ENCODE measurements around the gene LINS1.

LINS1 gene

GRCh38 chr15:100602064-100602822 lies at the start of gene LINS1, which contains the start of gene ASB7:
Gene LINS1, minus strand, starts transcription at chr15:100602184. Its CDS starts 21,342 bp downstream, at chr15:100580842.
Gene ASB7, plus strand, starts transcription at chr15:100602589. Its CDS starts 9,628 bp downstream, at chr15:100612217.
- Mint-ChIP-seq H3K36me3 (peaks cover 56% of the 10 kb centered on the region), H3K4me3 (no peak within 1 kb of the TSS), H3K4me1 (peaks cover 41% of the 10 kb centered on the region), H3K9me3 (no peaks in the 10 kb centered on the region), H3K27ac (no peak within 1 kb of the TSS)
- ATAC-seq (peak; percentile 90), DNase-seq (ENCODE audit: low spot score in 2 of 2) (peak; percentile 94 to 99)

GRCh38 chr15:100651253-100651652 lies 49.3 kb upstream of the LINS1 start:
- no peaks in the 10 kb centered on the region for H3K4me1 Mint-ChIP-seq
- DNase-seq (ENCODE audit: low spot score in 2 of 2) (no peak), ATAC-seq (no peak)
- peaks cover 42% of the 10 kb centered on the region for H3K36me3 Mint-ChIP-seq
- no peaks in the 10 kb centered on the region for H3K9me3 Mint-ChIP-seq
- H3K27ac Mint-ChIP-seq: no peak overlapping the region
- no peak overlapping the region for H3K4me3 Mint-ChIP-seq

GRCh38 chr15:100650685-100651084 lies 48.7 kb upstream of the LINS1 start:
- DNase-seq (ENCODE audit: low spot score in 2 of 2) (no peak), ATAC-seq (no peak)
- Mint-ChIP-seq H3K4me1 (peaks cover 4% of the 10 kb centered on the region), H3K9me3 (no peaks in the 10 kb centered on the region), H3K36me3 (peaks cover 42% of the 10 kb centered on the region), H3K27ac (no peak overlapping the region), H3K4me3 (no peak overlapping the region)

- H3K36me3 Mint-ChIP-seq: peaks cover 42% of the 10 kb centered on the region
- H3K4me3 Mint-ChIP-seq: no peak overlapping the region
- H3K27ac Mint-ChIP-seq: no peak overlapping the region
- no peaks in the 10 kb centered on the region for H3K9me3 Mint-ChIP-seq
- no peak for DNase-seq (ENCODE audit: low spot score in 2 of 2)
- no peak for ATAC-seq
- peaks cover 8% of the 10 kb centered on the region for H3K4me1 Mint-ChIP-seq
Observed at GRCh38 chr15:100648951-100649350, 47.0 kb upstream of the LINS1 start.

GRCh38 chr15:100645671-100646070 lies 43.7 kb upstream of the LINS1 start:
- H3K4me1 Mint-ChIP-seq: peaks cover 31% of the 10 kb centered on the region
- H3K4me3 Mint-ChIP-seq: no peak overlapping the region
- DNase-seq (ENCODE audit: low spot score in 2 of 2): no peak
- H3K36me3 Mint-ChIP-seq: peaks cover 27% of the 10 kb centered on the region
- no peak overlapping the region for H3K27ac Mint-ChIP-seq
- ATAC-seq: no peak
- no peaks in the 10 kb centered on the region for H3K9me3 Mint-ChIP-seq

GRCh38 chr15:100642950-100643338 lies 41.0 kb upstream of the LINS1 start:
- peaks cover 50% of the 10 kb centered on the region for H3K4me1 Mint-ChIP-seq
- ATAC-seq: no peak

GRCh38 chr15:100642213-100642949 lies 40.4 kb upstream of the LINS1 start:
- no peaks in the 10 kb centered on the region for H3K9me3 Mint-ChIP-seq
- DNase-seq (ENCODE audit: low spot score in 2 of 2) (no peak), ATAC-seq (no peak)
- peak overlapping the region; percentile 18 for H3K27ac Mint-ChIP-seq
- H3K4me3 Mint-ChIP-seq: no peak overlapping the region
- peaks cover 50% of the 10 kb centered on the region for H3K4me1 Mint-ChIP-seq
- H3K36me3 Mint-ChIP-seq: no peaks in the 10 kb centered on the region

More at GRCh38 chr15:100642950-100643338, 41.0 kb upstream of the LINS1 start:
- H3K27ac Mint-ChIP-seq: no peak overlapping the region
- H3K4me3 Mint-ChIP-seq: no peak overlapping the region
- DNase-seq (ENCODE audit: low spot score in 2 of 2): no peak
- peaks cover 2% of the 10 kb centered on the region for H3K36me3 Mint-ChIP-seq
- H3K9me3 Mint-ChIP-seq: no peaks in the 10 kb centered on the region

GRCh38 chr15:100638177-100638730 lies 36.3 kb upstream of the LINS1 start:
- Mint-ChIP-seq H3K4me1 (peaks cover 67% of the 10 kb centered on the region), H3K27ac (peak overlapping the region; percentile 21), H3K36me3 (peaks cover 12% of the 10 kb centered on the region), H3K4me3 (no peak overlapping the region), H3K9me3 (no peaks in the 10 kb centered on the region)
- DNase-seq (ENCODE audit: low spot score in 2 of 2) (no peak), ATAC-seq (no peak)

- ATAC-seq (no peak), DNase-seq (ENCODE audit: low spot score in 2 of 2) (no peak)
- Mint-ChIP-seq H3K27ac (peak overlapping the region; percentile 79), H3K4me3 (no peak overlapping the region), H3K9me3 (no peaks in the 10 kb centered on the region), H3K4me1 (peaks cover 56% of the 10 kb centered on the region), H3K36me3 (peaks cover 39% of the 10 kb centered on the region)
Observed at GRCh38 chr15:100635406-100636071, 33.6 kb upstream of the LINS1 start.

- no peak overlapping the region for H3K27ac Mint-ChIP-seq
Observed at GRCh38 chr15:100633763-100634075, 31.7 kb upstream of the LINS1 start.

GRCh38 chr15:100631831-100632230 lies 29.8 kb upstream of the LINS1 start:
- H3K36me3 Mint-ChIP-seq: peaks cover 61% of the 10 kb centered on the region
- no peak overlapping the region for H3K4me3 Mint-ChIP-seq
- H3K4me1 Mint-ChIP-seq: peaks cover 47% of the 10 kb centered on the region
- DNase-seq (ENCODE audit: low spot score in 2 of 2) (no peak), ATAC-seq (no peak)
- H3K9me3 Mint-ChIP-seq: no peaks in the 10 kb centered on the region
- H3K27ac Mint-ChIP-seq: no peak overlapping the region

More at GRCh38 chr15:100633763-100634075, 31.7 kb upstream of the LINS1 start:
- ATAC-seq (no peak), DNase-seq (ENCODE audit: low spot score in 2 of 2) (no peak)
- H3K4me3 Mint-ChIP-seq: no peak overlapping the region
- H3K36me3 Mint-ChIP-seq: peaks cover 54% of the 10 kb centered on the region
- H3K4me1 Mint-ChIP-seq: peaks cover 54% of the 10 kb centered on the region
- no peaks in the 10 kb centered on the region for H3K9me3 Mint-ChIP-seq

GRCh38 chr15:100628746-100629145 lies 26.8 kb upstream of the LINS1 start:
- H3K4me3 Mint-ChIP-seq: no peak overlapping the region
- H3K4me1 Mint-ChIP-seq: peaks cover 25% of the 10 kb centered on the region
- no peak overlapping the region for H3K27ac Mint-ChIP-seq
- DNase-seq (ENCODE audit: low spot score in 2 of 2) (no peak), ATAC-seq (no peak)
- H3K36me3 Mint-ChIP-seq: peaks cover 54% of the 10 kb centered on the region
- no peaks in the 10 kb centered on the region for H3K9me3 Mint-ChIP-seq

- Mint-ChIP-seq H3K9me3 (no peaks in the 10 kb centered on the region), H3K4me1 (peaks cover 16% of the 10 kb centered on the region), H3K4me3 (no peak overlapping the region), H3K27ac (no peak overlapping the region), H3K36me3 (peaks cover 45% of the 10 kb centered on the region)
- ATAC-seq: peak; percentile 71
- DNase-seq (ENCODE audit: low spot score in 2 of 2): peak; percentile 50 to 72
Observed at GRCh38 chr15:100627789-100628395, 25.9 kb upstream of the LINS1 start.

GRCh38 chr15:100623301-100623700 lies 21.3 kb upstream of the LINS1 start:
- Mint-ChIP-seq H3K4me1 (peaks cover 6% of the 10 kb centered on the region), H3K36me3 (peaks cover 26% of the 10 kb centered on the region), H3K27ac (no peak overlapping the region), H3K9me3 (no peaks in the 10 kb centered on the region), H3K4me3 (no peak overlapping the region)
- ATAC-seq (no peak), DNase-seq (ENCODE audit: low spot score in 2 of 2) (no peak)

GRCh38 chr15:100616700-100617099 lies 14.7 kb upstream of the LINS1 start:
- Mint-ChIP-seq H3K4me3 (no peak overlapping the region), H3K36me3 (peaks cover 82% of the 10 kb centered on the region), H3K27ac (peak overlapping the region; percentile 35), H3K4me1 (peaks cover 22% of the 10 kb centered on the region), H3K9me3 (no peaks in the 10 kb centered on the region)
- DNase-seq (ENCODE audit: low spot score in 2 of 2): no peak
- ATAC-seq: no peak

Measured in stimulated activated effector memory CD8-positive, alpha-beta T cell treated with anti-CD3 and anti-CD28 coated beads, Interleukin-12 subunit alpha, Interleukin-12 subunit beta, amount 100 ng/mL, for 72 hours (primary cell).